GM19455 (cell line): ENCODE measurements around the gene POLR2E.

Source experiments
- ATAC-seq: cut with Tn5 transposase; IDR thresholded peaks from one replicate; pipeline ENCODE4 v1.9.1; 2021; ENCODE audit not compliant: unreplicated experiment

POLR2E gene

GRCh38 chr19:1082165-1082927, 12.8 kb downstream of the POLR2E start:
- ATAC-seq = no peak

GRCh38 chr19:1081301-1082164, 13.6 kb downstream of the POLR2E start:
- no peak for ATAC-seq

GRCh38 chr19:1080360-1081161, 14.6 kb downstream of the POLR2E start:
- no peak for ATAC-seq

- ATAC-seq = no peak
Observed at GRCh38 chr19:1079566-1080111, 15.5 kb downstream of the POLR2E start.

GRCh38 chr19:1076951-1077350, 18.2 kb downstream of the POLR2E start:
- peak; percentile 45 for ATAC-seq

- ATAC-seq = no peak
Observed at GRCh38 chr19:1076046-1076386, 19.2 kb downstream of the POLR2E start.

- no peak for ATAC-seq
Observed at GRCh38 chr19:1074544-1075283, 20.5 kb downstream of the POLR2E start.

GRCh38 chr19:1073956-1074517, 21.1 kb downstream of the POLR2E start:
- no peak for ATAC-seq

GRCh38 chr19:1073063-1073955, 21.9 kb downstream of the POLR2E start:
- ATAC-seq = no peak

GRCh38 chr19:1072371-1073015, 22.7 kb downstream of the POLR2E start:
- no peak for ATAC-seq

GRCh38 chr19:1070931-1071791, 24.0 kb downstream of the POLR2E start:
- ATAC-seq = no peak

GRCh38 chr19:1070576-1070930, 24.6 kb downstream of the POLR2E start:
- ATAC-seq = no peak

GRCh38 chr19:1069009-1069779, 26.0 kb downstream of the POLR2E start:
- ATAC-seq = no peak

- no peak for ATAC-seq
Observed at GRCh38 chr19:1068009-1069001, 26.9 kb downstream of the POLR2E start.

- ATAC-seq = no peak
Observed at GRCh38 chr19:1067341-1067957, 27.7 kb downstream of the POLR2E start.
